ENCODE measurements around the gene SLC4A2.

- TF ChIP-seq CTCF (IDR thresholded peaks at IDR 0.05) (no peak), POLR2A (IDR thresholded peaks at IDR 0.05) (no peak), EP300 (IDR thresholded peaks at IDR 0.05) (no peak)
These were observed 30.7 kb downstream of the SLC4A2 start for GRCh38 chr7:151089893-151090730.

All from tibial nerve (tissue), 4 donors.